Endothelial cell (in vitro differentiated cells): ENCODE data around the gene TMEM121. TPM values are rescaled to one million over a fixed set of nuclear protein-coding genes. Genes with fewer than 3 reads are reported as not detected.

Source experiments
- DNase-seq: peaks from one replicate; pipeline ENCODE4 v3.0.0; 2021; ENCODE audit warnings: low spot score
- H3K27ac Mint-ChIP-seq: one replicate; pipeline ENCODE4 v1.8.0; 2021; ENCODE audit warnings: mixed read lengths, inconsistent platforms; ENCODE audit not compliant: unreplicated experiment
- H3K27me3 Mint-ChIP-seq: one replicate; pipeline ENCODE4 v1.8.0; 2021; ENCODE audit warnings: mild to moderate bottlenecking, moderate library complexity, mixed read lengths, inconsistent platforms; ENCODE audit not compliant: unreplicated experiment
- H3K36me3 Mint-ChIP-seq: one replicate; pipeline ENCODE4 v1.8.0; 2021; ENCODE audit warnings: mild to moderate bottlenecking, low read depth, mixed read lengths, inconsistent platforms; ENCODE audit not compliant: unreplicated experiment
- H3K4me1 Mint-ChIP-seq: one replicate; pipeline ENCODE4 v1.8.0; 2021; ENCODE audit warnings: mild to moderate bottlenecking, mixed read lengths, inconsistent platforms; ENCODE audit not compliant: unreplicated experiment
- H3K4me3 Mint-ChIP-seq: one replicate; pipeline ENCODE4 v1.8.0; 2021; ENCODE audit warnings: mild to moderate bottlenecking, mixed read lengths, inconsistent platforms; ENCODE audit not compliant: unreplicated experiment
- H3K9me3 Mint-ChIP-seq: one replicate; pipeline ENCODE4 v1.8.0; 2021; ENCODE audit warnings: mixed read lengths, inconsistent platforms; ENCODE audit not compliant: unreplicated experiment
- total RNA-seq: library from RNA; stranded (reverse); fragmentation: NEBNext Ultra II Directional; extraction: Animal tissue kit (Norgen Biotek cat#: 25700); gene quantifications from one replicate; pipeline ENCODE4 v1.2.1, GENCODE V29; 2021; ENCODE audit not compliant: unreplicated experiment
- TF ChIP-seq, protein P1 (sequence below): fragments of 200-600 bp; sonication (generic); IDR thresholded peaks from one replicate; pipeline ENCODE4 v1.5.0; 2021; ENCODE audit warnings: antibody characterized with exemption; ENCODE audit not compliant: unreplicated experiment

The TMEM121 gene
- total RNA-seq, 1 donor from 2014 or later = 1.6 TPM

DNA sequence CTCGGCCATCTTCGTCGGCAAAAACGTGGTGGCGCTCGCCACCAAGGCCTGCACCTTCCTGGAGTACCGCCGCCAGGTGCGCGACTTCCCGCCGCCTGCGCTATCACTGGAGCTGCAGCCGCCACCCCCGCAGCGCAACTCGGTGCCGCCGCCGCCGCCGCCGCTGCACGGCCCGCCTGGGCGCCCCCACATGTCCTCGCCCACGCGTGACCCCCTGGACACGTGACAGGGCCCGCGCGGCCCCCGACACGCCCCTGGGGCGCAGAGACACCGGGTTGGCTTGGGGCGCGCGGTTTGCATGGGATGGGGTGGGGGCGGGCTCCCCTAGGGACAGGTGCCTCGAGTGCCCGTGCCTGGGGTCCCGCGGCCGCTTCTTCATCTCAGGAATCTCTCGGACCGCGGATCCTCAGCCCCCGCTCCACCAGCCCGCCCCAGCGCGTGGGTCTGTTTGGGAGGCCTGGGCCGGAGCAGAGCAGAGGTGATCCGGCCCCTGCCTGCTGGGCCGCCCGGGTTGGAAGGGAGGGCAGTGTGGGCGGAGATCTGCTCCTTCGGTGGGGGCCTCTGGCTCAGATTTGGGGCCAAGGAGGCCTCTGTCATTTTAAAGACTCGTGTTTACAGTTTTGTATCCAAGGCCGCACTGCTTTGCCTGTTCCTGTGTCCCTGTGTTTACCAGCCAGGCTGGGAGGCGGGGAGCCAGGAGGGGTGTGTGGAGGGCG lies 3.3 kb downstream of the TMEM121 start:
- TF ChIP-seq, protein P1, sequence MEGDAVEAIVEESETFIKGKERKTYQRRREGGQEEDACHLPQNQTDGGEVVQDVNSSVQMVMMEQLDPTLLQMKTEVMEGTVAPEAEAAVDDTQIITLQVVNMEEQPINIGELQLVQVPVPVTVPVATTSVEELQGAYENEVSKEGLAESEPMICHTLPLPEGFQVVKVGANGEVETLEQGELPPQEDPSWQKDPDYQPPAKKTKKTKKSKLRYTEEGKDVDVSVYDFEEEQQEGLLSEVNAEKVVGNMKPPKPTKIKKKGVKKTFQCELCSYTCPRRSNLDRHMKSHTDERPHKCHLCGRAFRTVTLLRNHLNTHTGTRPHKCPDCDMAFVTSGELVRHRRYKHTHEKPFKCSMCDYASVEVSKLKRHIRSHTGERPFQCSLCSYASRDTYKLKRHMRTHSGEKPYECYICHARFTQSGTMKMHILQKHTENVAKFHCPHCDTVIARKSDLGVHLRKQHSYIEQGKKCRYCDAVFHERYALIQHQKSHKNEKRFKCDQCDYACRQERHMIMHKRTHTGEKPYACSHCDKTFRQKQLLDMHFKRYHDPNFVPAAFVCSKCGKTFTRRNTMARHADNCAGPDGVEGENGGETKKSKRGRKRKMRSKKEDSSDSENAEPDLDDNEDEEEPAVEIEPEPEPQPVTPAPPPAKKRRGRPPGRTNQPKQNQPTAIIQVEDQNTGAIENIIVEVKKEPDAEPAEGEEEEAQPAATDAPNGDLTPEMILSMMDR = no peak
- Mint-ChIP-seq H3K9me3 (no peaks in the 10 kb centered on the region), H3K27ac (no peak overlapping the region), H3K4me1 (no peaks in the 10 kb centered on the region), H3K36me3 (no peaks in the 10 kb centered on the region), H3K4me3 (no peak overlapping the region), H3K27me3 (peaks cover 18% of the 10 kb centered on the region)
- DNase-seq = no peak

DNA sequence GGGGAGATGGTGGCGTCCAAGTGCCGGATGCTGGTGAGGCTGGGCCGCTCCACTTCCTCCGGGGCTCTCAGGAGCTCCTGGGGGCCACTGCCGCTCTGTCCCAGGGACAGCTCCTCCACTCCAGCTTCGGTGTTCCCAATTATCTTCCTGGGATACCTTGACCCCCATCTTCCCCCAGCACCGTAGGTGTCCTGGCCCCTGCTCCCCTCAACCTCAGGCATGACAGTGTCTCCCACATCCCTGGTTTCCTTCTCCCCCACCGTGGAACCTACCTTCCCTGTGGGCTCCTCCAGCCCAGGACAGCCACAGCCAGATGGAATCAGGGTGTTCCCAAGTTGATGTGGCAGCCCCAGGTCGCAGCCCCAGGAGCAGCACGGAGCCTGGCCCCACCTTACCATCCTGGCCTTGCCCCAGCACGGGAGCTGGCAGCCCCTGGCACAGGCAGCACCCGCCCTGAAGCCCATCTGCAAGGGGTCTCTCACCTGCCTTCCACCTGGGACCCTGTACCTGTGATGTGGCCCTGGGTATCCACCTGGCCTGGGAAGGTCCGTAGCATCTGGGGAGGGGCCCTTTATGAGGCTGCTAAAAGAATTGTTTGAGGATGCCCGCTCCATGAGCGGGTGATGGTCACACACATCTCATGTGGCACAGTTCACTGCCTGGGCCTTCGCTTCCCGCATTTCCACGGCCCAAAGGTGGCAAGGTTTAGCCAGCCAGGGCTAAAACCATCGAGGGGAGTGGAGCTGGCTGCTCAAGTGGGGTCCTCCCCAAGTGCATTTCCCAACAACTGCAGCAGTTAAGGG lies 4.1 kb downstream of the TMEM121 start:
- Mint-ChIP-seq H3K27ac (no peak overlapping the region), H3K4me3 (no peak overlapping the region), H3K9me3 (no peaks in the 10 kb centered on the region), H3K4me1 (no peaks in the 10 kb centered on the region), H3K27me3 (peaks cover 20% of the 10 kb centered on the region), H3K36me3 (no peaks in the 10 kb centered on the region)
- TF ChIP-seq, protein P1 = no peak
- no peak for DNase-seq

DNA sequence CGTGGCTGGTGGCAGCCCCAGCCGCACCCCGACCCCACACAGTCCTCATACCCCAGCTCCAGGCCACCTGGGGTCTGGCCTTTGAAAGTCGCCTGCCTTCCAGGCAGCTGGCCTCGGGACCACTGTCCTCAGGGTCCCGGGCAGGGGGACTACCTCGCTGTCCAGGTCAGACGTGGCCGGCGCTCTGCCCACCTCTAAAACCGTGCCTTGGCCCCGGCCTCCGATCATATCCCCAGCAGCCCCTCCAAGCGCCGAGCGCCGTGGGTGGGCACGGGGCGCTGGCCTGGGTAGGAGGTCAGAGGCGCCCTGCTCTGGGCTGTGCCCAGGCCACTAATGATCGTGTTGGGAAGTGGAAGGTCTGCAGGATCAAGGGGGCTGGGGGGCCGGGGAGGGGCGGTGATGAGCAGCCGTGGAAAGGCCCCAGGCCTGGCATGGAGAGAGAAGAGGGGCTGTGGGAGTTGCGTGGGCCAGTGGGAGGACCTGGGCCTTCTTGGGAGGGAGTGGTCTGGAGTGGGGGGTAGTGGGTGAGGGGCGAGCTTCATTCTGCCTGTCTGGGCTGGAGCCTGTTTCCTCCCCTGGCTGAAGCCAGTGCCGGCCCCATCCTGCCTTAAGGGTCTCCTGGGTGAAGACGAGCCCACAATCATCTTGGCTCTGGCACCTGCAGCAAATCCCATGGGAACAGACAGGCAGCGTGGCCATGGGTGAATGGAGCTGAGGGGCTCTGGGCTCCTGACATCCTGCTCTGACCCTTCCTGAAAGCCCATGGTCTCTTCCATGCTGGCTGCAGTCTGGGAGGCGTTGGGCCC lies 4.9 kb downstream of the TMEM121 start:
- Mint-ChIP-seq H3K4me1 (no peaks in the 10 kb centered on the region), H3K36me3 (no peaks in the 10 kb centered on the region), H3K27me3 (peaks cover 17% of the 10 kb centered on the region), H3K27ac (no peak overlapping the region), H3K9me3 (no peaks in the 10 kb centered on the region), H3K4me3 (no peak overlapping the region)
- TF ChIP-seq, protein P1 = no peak
- DNase-seq = no peak

DNA sequence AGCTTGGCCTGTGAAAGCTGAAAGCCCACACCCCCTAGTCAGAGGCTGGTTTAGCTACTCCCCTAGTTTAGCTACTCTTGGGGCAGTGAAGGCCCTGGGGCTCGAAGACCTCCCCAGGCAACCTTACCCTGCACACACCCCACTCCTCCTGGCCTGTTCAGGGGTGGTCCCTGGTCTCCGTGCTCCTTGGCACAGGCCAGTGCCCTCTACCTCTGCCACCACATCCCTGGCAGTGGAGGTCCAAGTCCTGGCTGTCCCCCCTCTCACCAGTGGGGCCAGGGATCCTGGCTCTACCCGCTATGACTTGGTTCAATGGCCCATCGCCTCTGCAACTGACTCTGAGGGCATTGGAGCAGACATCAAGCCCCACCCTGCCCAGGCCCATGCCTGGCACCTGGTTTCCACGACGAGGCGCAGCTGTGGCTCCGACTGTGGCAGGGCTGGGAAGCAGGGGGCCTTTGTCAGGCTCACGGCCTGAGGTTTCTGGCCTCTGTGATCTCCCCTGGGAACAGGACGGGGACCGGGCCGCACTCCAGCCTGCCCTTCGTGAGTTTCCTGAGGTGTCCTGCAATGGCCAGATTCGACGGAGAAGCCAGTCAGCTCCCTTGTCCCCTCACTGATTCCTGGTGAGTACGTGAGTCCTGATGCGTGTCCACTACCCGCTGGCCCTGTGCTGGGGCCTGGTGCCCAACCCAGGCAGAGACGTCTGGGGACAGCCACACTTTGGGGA lies 5.7 kb downstream of the TMEM121 start:
- Mint-ChIP-seq H3K4me3 (no peak overlapping the region), H3K9me3 (no peaks in the 10 kb centered on the region), H3K36me3 (peaks cover 4% of the 10 kb centered on the region), H3K27ac (no peak overlapping the region), H3K4me1 (no peaks in the 10 kb centered on the region), H3K27me3 (peaks cover 21% of the 10 kb centered on the region)
- DNase-seq = no peak
- TF ChIP-seq, protein P1 = no peak
